ENCODE data around the gene LDLRAD3. TPM values are rescaled to one million over a fixed set of nuclear protein-coding genes. Genes with fewer than 3 reads are reported as not detected.

LDLRAD3 gene
- total RNA-seq, 1 experiment from 2014 or later, result 19.0 TPM

GRCh38 chr11:36278531-36279282 lies 334.8 kb downstream of the LDLRAD3 start:
- ChIA-PET CTCF (interaction anchor here (0.9 to 1.8 kb wide), 3 partner anchors 10 to 214 kb away, joined by 3 to 7 read pairs (median 3); no protein-coding TSS in a partner anchor), POLR2A (no interaction called here), RAD21 (ENCODE audit: low non-redundant PET in 1 of 2, low total read pairs in 2 of 2, uncharacterized antibody in 2 of 2, unreplicated experiment in 2 of 2) (interaction anchor here in 1 of 2 experiments (1.0 kb wide), 1 partner anchor 200 kb away, joined by 3 read pairs; no protein-coding TSS in a partner anchor)
- TF ChIP-seq CTCF (IDR thresholded peaks at IDR 0.05 in 2 of 3, conservative IDR thresholded peaks at IDR 0.05 in 1 of 3; ENCODE audit: borderline replicate concordance in 1 of 3, insufficient read depth in 1 of 3, low read depth in 2 of 3, low read length in 2 of 3) (no peak), EZH2phosphoT487 (IDR thresholded peaks at IDR 0.05; ENCODE audit: borderline replicate concordance) (no peak), POLR2AphosphoS5 (IDR thresholded peaks at IDR 0.05; ENCODE audit: low read depth, low read length) (no peak), JUND (IDR thresholded peaks at IDR 0.05) (no peak), CEBPB (IDR thresholded peaks at IDR 0.05; ENCODE audit: low read depth) (no peak), REST (IDR thresholded peaks at IDR 0.05; ENCODE audit: low read depth) (no peak)
- intact Hi-C loops (cut with micrococcal nuclease), result no loop called here
- Histone ChIP-seq H3K27ac (ENCODE audit: low read depth, low read length) (no peak overlapping the region), H3K9me3 (ENCODE audit: control insufficient read depth in 1 of 2, insufficient read depth in 1 of 2, low read depth in 1 of 2, low read length in 2 of 2) (no peaks in the 10 kb centered on the region), H3K4me3 (replicated peaks in 1 of 2; ENCODE audit: low read depth in 1 of 2, low read length in 2 of 2) (no peak overlapping the region), H4K20me1 (ENCODE audit: insufficient read depth) (no peaks in the 10 kb centered on the region), H3K4me2 (ENCODE audit: low read length) (no peak overlapping the region), H3K9me2 (ENCODE audit: insufficient read depth) (no peaks in the 10 kb centered on the region), H3K4me1 (ENCODE audit: control insufficient read depth in 1 of 2, insufficient read depth in 2 of 2, low read length in 2 of 2) (no peaks in the 10 kb centered on the region), H3K27me3 (ENCODE audit: insufficient read depth, low read length) (no peaks in the 10 kb centered on the region), H3K9ac (ENCODE audit: low read length) (no peak overlapping the region), H3K79me2 (ENCODE audit: insufficient read depth, low read length) (no peaks in the 10 kb centered on the region), H2AFZ (ENCODE audit: low read depth, low read length, poor library complexity, severe bottlenecking) (no peak overlapping the region), H3K36me3 (ENCODE audit: control insufficient read depth in 1 of 2, insufficient read depth in 2 of 2, low read length in 2 of 2) (no peaks in the 10 kb centered on the region)
- ATAC-seq, result no peak
- no peak for DNase-seq (ENCODE audit: low read depth, low spot score)
- no TSS peak for BruUV-seq (replicated peaks)
